Iris pigment epithelial cell (primary cell): Measurements from ENCODE around the gene RNU1-1.
"Not testable (repeated sequence)": the region's sequence is repeated elsewhere in the genome, so short reads cannot be mapped to it uniquely, and the experiment has no call there.

Source experiments
- DNase-seq: peaks from one replicate; pipeline ENCODE4 v3.0.0-alpha.2; 2011; ENCODE audit warnings: low read depth

Gene RNU1-1

DNA sequence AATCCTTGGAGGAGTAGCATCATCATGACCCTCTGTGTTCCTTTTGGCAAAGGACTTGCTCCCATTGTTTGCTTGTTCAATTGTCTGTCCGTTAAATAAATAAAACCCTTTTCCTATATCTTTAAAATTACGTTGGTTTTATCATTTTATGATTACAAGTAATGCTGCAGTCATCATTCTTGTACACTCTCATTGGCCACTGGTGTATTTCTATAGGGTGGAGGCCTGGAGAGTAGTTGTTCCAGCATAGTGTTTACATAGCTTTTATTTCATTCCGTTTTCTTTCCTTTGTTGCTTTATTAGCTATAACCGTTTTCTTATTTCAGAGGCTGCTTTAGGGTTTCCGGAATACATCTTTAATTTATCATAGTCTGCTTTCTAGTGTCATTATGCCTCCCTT is 7.6 kb upstream of the RNU1-1 start:
- DNase-seq = not testable (repeated sequence)

DNA sequence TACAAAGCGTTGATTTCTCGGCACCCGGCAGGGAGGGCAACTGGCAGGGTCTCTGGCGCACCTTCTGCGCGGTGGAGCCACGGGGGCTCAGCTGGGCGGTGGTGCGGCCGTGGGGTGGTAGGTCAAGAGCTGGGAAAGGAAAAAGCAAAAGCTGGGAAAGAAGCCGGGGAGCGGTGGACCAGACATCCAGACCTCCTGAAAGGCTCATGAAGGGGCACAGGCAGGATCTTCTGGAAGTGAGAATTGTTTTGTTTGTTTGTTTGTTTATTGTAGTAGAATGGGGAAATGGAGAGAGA is 7.2 kb upstream of the RNU1-1 start:
- no peak for DNase-seq

DNA sequence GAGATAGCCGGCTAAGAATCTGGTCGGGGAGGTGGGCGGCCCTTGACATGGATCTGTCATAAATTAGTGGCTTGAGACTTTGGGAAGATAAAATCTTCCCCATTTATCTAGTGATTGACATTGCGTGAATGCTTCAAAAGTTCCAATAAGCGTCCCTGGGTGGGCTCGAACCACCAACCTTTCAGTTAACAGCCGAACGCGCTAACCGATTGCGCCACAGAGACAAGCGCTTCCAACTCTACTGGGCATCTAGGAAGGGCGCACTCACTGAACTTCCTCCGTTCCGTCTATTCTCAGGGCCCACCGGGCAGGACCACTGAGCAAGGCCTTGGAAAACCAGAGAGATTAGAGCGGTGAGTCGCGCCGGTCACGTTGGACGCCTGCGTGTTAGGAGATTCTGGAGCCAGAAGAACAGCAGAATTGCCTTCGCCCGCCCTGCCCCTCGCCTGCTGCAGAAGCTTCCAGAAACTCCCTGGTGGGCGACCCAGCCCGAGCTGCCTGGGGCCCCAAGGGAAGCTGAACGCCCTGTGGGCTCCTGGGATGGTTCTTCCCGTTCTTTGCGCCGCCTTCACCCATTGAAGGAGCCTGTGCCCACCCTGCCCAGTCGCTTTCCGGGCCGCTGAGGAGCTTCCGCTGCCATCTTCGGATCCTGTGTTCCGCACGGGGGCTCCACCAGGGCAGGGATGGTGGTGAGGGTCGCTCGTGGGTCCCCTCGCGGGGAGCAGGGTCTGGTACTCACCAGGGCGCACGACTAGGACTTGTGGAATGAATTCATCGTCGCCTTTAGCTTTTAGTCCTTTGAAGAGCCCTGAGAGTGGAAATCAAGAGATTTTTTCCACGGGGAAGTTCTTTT is 6.6 kb upstream of the RNU1-1 start:
- DNase-seq = not testable (repeated sequence)

GRCh38 chr1:16519255-16519951 is 5.3 kb upstream of the RNU1-1 start:
- not testable (repeated sequence) for DNase-seq

DNA sequence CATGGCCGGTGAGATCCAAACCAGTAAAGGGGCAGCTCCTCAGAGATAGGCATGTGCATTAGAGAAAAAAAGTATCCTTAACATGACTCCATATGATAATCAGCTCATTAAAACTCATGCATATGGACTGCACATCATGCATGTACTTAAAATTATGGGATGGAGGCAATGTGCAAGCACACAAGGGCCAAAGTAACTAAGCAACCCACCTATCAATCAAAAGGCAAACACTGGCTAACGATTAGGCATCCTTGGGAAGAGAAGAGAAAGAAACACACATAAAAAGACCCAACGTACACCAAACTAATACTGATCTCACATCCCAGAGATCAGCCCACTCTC is 4.8 kb upstream of the RNU1-1 start:
- not testable (repeated sequence) for DNase-seq

GRCh38 chr1:16516694-16517410 is 2.8 kb upstream of the RNU1-1 start:
- not testable (repeated sequence) for DNase-seq

GRCh38 chr1:16513412-16514106 is 526 bp downstream of the RNU1-1 start:
- peak; percentile 99 for DNase-seq

- not testable (repeated sequence) for DNase-seq
Measured at GRCh38 chr1:16512624-16513411, 1.3 kb downstream of the RNU1-1 start.

DNA sequence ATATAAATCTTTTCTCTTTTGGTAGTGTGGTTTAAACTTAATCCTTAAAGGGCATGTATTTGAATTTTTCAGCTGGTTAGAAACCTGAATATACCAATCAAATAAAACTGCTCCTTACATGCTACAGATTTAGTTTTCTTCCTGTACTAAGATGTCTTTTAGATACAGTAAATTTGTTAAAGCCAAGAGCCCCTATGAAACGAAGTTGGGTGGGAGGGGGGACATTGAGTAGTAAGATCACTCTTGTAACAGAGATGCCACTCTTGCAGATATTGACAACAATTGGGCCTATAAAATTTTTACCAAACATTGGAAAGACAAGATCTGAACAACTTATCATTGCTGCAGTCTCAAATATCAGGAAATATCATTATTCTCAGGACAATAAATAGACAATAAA is 2.2 kb downstream of the RNU1-1 start:
- DNase-seq = not testable (repeated sequence)

- DNase-seq = not testable (repeated sequence)
Measured at GRCh38 chr1:16508861-16509445, 5.1 kb downstream of the RNU1-1 start.

DNA sequence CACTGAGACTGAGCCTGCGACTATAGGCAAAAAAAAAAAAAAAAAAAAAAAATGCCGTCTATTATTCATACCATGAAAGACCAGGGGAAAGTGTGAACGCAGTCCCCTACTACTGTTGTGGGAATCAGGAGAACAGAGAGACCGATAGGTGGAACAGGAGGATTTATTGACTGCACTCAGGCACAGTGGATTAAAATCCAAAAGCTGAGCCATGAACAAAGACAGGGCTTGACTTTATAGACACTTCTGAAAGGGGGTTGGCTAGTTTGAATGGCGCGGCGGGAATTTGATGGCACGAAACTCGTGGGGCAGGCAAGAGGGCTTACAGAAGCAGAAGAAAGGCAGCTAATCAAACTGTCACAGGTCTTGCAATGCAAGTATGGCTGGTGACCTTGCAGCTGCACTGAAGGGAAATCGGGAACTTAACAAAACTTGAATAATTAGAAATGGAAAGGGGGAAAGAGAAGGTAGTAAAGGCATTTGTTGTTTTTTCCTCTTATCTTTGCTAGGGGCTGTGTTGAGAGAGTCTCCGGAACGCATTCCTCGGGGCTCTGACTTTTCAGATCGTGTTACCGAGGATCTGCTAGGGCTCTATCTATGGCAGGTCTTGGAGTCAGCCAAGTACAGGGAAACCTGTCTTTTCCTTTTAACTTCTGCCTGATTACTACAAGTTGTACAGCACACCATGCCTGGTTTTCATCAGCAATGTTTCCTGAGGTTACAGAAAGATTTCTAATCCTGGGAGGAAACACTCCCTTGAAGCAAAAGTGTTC is 7.5 kb downstream of the RNU1-1 start:
- DNase-seq = not testable (repeated sequence)

- DNase-seq = peak; percentile 20
Measured at GRCh38 chr1:16505870-16506269, 8.2 kb downstream of the RNU1-1 start.

DNA sequence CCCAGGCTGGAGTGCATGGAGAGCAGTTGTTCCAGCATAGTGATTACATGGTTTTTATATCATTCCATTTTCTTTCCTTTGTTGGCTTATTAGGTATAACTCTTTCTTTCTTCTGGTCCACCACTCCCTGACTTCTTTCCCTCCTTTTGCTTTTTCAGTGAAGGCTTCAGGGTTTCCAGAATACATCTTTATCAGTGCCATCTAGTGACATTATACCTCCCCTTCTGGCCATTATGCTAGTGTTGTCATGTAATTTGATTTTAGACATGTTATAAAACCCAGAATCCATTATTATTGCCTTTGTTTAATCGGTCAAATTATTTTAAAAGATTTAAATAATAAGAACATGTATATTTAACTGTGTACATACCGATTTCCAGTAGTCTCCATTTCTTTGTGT is 10.6 kb downstream of the RNU1-1 start:
- no peak for DNase-seq

GRCh38 chr1:16501446-16501845 is 12.6 kb downstream of the RNU1-1 start:
- DNase-seq = not testable (repeated sequence)

- not testable (repeated sequence) for DNase-seq
Measured at GRCh38 chr1:16500975-16501374, 13.1 kb downstream of the RNU1-1 start.

GRCh38 chr1:16500466-16500865 is 13.6 kb downstream of the RNU1-1 start:
- DNase-seq = not testable (repeated sequence)

DNA sequence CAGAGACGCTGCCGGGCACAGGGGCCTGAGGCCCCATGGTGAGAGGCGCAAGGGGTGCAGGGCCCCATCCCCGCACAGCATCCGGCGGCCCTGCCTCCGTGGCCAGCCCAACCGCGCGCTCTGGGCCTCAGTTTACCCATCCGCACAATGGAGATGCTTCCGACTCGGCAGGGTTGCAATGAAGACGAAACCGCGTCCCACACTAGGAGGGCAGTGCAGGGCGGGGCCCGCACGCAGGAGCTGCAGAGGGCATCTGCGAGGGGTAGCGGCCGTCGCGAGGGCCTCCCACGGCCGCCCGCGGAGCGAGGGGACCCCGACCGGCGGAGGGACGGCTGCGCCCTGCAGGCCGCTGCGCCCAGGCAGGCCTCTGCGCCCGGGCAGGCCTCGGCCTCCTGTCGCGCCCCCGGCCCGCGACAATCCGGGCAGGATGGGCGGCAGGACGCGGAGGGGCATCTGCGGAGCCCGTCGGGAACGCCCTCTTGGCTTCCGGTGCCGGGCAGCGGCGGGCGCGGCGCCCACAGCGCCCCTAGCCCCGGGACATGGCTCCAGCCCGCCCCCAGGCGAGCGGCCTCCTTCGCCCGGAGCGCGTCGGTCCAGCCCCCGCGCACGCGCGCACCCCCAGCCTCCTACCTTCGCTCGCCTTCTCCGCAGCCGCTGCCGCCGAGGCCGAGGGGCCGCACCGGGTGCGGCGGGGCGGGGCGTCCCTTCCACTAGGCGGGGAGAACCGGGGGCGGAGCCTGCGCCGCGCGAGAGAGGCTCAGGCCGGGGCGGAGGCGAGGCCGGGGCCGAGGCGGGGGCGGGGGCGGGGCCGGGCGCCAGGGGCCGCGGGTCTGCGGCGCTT is 15.3 kb downstream of the RNU1-1 start:
- peak; percentile 82 for DNase-seq

DNA sequence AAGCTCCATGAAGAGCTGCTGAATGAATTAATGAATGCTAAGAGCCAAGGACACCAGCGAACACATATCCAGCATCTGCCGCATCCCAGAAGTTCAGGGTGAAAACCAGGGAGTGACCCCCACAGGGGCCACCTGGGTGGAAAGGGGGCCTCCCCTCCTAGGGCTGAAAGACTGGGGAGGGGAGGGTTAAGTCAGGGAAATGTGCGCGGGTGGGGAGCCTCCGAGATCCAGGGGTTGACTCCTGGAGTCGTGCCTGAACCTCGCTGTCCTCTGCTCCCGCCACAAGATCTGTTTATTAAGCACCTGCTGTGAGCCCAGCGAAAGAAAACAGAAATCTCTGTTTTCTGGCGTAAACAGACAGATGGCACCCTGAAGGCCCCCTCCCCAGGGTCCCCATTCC is 16.0 kb downstream of the RNU1-1 start:
- not testable (repeated sequence) for DNase-seq

GRCh38 chr1:16497474-16497904 is 16.6 kb downstream of the RNU1-1 start:
- not testable (repeated sequence) for DNase-seq
